Esophagus muscularis mucosa (tissue), 3 donors: Measurements from ENCODE around the gene CAMTA1.

Source experiments
- POLR2AphosphoS5 ChIP-seq, 2 donors: sonication (generic); formaldehyde crosslinking; IDR thresholded peaks; one replicate each; pipeline ENCODE4 v1.6.1; 2017; ENCODE audit warnings: antibody characterized with exemption in 2 of 2
- TF ChIP-seq, protein P1 (sequence below), 3 experiments: fragments of 200-600 bp in 2 of 3; fragments of 450-650 bp in 1 of 3; sonication (generic) in 2 of 3; IDR thresholded peaks; one replicate each; pipeline ENCODE4 v1.5.1; 2017 to 2019; ENCODE audit warnings: antibody characterized with exemption in 3 of 3, mild to moderate bottlenecking in 2 of 3, moderate library complexity in 1 of 3

DNA sequence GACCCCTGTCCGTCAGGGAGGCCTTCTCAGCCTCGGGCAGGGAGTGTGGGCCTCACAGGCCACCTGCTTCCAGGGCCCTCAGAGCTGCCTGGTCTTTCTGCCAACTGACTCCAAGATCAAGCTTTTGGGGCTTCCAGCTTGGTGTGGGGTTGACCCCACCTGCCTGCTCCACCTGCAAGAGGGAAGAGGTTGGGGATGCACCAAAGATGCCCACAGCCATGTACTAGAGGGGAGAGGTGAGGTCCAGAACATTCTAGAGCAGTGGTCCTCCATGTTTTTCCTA lies 719.1 kb downstream of the CAMTA1 start:
- TF ChIP-seq, protein P1, sequence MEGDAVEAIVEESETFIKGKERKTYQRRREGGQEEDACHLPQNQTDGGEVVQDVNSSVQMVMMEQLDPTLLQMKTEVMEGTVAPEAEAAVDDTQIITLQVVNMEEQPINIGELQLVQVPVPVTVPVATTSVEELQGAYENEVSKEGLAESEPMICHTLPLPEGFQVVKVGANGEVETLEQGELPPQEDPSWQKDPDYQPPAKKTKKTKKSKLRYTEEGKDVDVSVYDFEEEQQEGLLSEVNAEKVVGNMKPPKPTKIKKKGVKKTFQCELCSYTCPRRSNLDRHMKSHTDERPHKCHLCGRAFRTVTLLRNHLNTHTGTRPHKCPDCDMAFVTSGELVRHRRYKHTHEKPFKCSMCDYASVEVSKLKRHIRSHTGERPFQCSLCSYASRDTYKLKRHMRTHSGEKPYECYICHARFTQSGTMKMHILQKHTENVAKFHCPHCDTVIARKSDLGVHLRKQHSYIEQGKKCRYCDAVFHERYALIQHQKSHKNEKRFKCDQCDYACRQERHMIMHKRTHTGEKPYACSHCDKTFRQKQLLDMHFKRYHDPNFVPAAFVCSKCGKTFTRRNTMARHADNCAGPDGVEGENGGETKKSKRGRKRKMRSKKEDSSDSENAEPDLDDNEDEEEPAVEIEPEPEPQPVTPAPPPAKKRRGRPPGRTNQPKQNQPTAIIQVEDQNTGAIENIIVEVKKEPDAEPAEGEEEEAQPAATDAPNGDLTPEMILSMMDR (IDR thresholded peaks at IDR 0.05) = no peak
- no peak for TF ChIP-seq POLR2AphosphoS5 (IDR thresholded peaks at IDR 0.05)
